GM12878 (cell line): ENCODE results near the gene PPP2R5B. TPM values are rescaled to one million over a fixed set of nuclear protein-coding genes. Genes with fewer than 3 reads are reported as not detected.

ENCODE experiments used
- CBFB ChIP-seq: IDR thresholded peaks from 2 replicates; pipeline ENCODE4 v1.6.1; 2016; ENCODE audit warnings: antibody characterized with exemption, low read depth
- EGR1 ChIP-seq, 2 experiments: IDR thresholded peaks; 1 replicate in 1 of 2; 2 replicates in 1 of 2; pipeline ENCODE4 v1.6.1; 2011 to 2012; ENCODE audit warnings: low read depth in 2 of 2, low read length in 2 of 2, borderline replicate concordance in 1 of 2, mild to moderate bottlenecking in 1 of 2, moderate library complexity in 1 of 2
- POLR2AphosphoS2 ChIP-seq: IDR thresholded peaks from 2 replicates; pipeline ENCODE4 v1.6.1; 2011; ENCODE audit warnings: low read depth, mild to moderate bottlenecking, low read length, improper control_type of control experiment, moderate library complexity
- RAD51 ChIP-seq: fragments of 450-650 bp; IDR thresholded peaks from 2 replicates; pipeline ENCODE4 v1.6.1; 2016; ENCODE audit warnings: moderate library complexity, mild to moderate bottlenecking, inconsistent platforms
- polyA plus RNA-seq, 11 experiments: library from polyadenylated mRNA; depleted of rRNA in 4 of 11; unstranded in 6 of 11; stranded (reverse) in 5 of 11; fragments of >200 nt; fragmentation: Nextera tagmentation in 4 of 11; fragmentation: Illumina TruSeq in 1 of 11; extraction: Ambion mirVana in 4 of 11; extraction: Trizol in 1 of 11; gene quantifications; 1 replicate in 1 of 11; 2 replicates in 10 of 11; pipeline versions ENCODE4 v1.2.1 to v1.2.3, GENCODE V29; 2011 to 2016; ENCODE audit warnings: inconsistent platforms in 2 of 11, missing spikeins in 2 of 11, low read depth in 1 of 11
- total RNA-seq, 4 experiments: library from RNA; depleted of rRNA in 3 of 4; stranded (reverse); fragments of >200 nt in 3 of 4; fragmentation: Illumina TruSeq in 1 of 4; extraction: Trizol in 1 of 4; gene quantifications; 2 replicates each; pipeline versions ENCODE4 v1.2.1 to v1.2.3, GENCODE V29; 2013 to 2021
- TF ChIP-seq, protein P1 (sequence below): fragments of 450-650 bp; IDR thresholded peaks from 2 replicates; pipeline ENCODE4 v1.6.1; 2016; ENCODE audit warnings: mild to moderate bottlenecking, moderate library complexity, borderline replicate concordance
- TF ChIP-seq, protein P2 (sequence below): fragments of 450-650 bp; IDR thresholded peaks from 2 replicates; pipeline ENCODE4 v1.6.1; 2016; ENCODE audit warnings: mild to moderate bottlenecking

PPP2R5B gene
- total and polyA plus RNA-seq, 10 of the 15 experiments (the other 5 are each of a cell fraction or from before 2014, with no cell fraction given), result 0.08 to 6.7 (median 2.0) TPM

DNA sequence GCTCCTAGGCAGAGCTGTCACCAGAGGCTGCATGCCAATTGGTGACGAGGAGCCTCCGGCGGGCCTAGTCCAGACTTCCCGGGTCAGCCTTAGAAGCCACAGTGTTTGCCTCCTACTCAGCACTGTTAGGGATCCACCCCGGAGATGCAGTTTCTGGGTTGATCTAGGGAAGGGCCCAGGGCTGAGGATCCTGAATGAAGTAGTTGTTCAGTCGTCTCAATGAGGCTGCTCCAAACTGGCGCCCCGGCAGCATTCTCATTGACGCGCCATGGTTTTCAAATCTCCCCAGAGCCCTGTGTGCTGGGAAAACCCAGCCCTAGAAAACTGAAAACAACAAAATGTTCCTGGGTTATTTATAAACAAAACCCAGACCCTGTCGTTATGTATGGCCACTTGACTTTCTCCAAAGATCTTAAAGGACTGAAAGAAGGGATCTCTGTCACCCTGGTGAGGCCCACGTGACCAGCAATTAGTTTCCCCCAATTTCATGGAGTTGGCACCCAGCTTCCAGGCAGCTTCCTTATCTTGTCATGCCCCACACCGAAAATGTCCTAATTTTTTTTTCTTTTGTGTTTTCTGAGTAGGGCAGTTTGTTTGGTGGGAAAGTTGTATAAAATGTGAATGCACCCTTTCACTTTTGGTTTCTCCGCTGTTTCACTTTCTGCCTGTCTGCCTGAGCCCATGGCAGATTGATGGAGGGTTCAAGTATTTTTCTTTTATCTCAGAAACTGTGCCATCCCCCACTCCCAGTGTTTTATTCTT is 44.1 kb upstream of the PPP2R5B start (continued):
- TF ChIP-seq RAD51 (peak; percentile 93), EGR1 (IDR thresholded peaks at IDR 0.05; ENCODE audit: borderline replicate concordance in 1 of 2, low read depth in 2 of 2, low read length in 2 of 2) (no peak), POLR2AphosphoS2 (no peak), CBFB (no peak)
- TF ChIP-seq, protein P1, sequence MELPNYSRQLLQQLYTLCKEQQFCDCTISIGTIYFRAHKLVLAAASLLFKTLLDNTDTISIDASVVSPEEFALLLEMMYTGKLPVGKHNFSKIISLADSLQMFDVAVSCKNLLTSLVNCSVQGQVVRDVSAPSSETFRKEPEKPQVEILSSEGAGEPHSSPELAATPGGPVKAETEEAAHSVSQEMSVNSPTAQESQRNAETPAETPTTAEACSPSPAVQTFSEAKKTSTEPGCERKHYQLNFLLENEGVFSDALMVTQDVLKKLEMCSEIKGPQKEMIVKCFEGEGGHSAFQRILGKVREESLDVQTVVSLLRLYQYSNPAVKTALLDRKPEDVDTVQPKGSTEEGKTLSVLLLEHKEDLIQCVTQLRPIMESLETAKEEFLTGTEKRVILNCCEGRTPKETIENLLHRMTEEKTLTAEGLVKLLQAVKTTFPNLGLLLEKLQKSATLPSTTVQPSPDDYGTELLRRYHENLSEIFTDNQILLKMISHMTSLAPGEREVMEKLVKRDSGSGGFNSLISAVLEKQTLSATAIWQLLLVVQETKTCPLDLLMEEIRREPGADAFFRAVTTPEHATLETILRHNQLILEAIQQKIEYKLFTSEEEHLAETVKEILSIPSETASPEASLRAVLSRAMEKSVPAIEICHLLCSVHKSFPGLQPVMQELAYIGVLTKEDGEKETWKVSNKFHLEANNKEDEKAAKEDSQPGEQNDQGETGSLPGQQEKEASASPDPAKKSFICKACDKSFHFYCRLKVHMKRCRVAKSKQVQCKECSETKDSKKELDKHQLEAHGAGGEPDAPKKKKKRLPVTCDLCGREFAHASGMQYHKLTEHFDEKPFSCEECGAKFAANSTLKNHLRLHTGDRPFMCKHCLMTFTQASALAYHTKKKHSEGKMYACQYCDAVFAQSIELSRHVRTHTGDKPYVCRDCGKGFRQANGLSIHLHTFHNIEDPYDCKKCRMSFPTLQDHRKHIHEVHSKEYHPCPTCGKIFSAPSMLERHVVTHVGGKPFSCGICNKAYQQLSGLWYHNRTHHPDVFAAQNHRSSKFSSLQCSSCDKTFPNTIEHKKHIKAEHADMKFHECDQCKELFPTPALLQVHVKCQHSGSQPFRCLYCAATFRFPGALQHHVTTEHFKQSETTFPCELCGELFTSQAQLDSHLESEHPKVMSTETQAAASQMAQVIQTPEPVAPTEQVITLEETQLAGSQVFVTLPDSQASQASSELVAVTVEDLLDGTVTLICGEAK, result no peak
- TF ChIP-seq, protein P2, sequence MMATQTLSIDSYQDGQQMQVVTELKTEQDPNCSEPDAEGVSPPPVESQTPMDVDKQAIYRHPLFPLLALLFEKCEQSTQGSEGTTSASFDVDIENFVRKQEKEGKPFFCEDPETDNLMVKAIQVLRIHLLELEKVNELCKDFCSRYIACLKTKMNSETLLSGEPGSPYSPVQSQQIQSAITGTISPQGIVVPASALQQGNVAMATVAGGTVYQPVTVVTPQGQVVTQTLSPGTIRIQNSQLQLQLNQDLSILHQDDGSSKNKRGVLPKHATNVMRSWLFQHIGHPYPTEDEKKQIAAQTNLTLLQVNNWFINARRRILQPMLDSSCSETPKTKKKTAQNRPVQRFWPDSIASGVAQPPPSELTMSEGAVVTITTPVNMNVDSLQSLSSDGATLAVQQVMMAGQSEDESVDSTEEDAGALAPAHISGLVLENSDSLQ, result peak; percentile 80
